Stimulated activated CD8-positive, alpha-beta memory T cell treated with anti-CD3 and anti-CD28 coated beads, Interleukin-12 subunit alpha, Interleukin-12 subunit beta, amount 100 ng/mL, for 24 hours (primary cell): ENCODE results near the gene MAGI3.
"Not testable (repeated sequence)": the region's sequence is repeated elsewhere in the genome, so short reads cannot be mapped to it uniquely, and the experiment has no call there.

Experiments used
- DNase-seq: peaks from one replicate; pipeline ENCODE4 v3.0.0-alpha.2; 2020; ENCODE audit errors: extremely low read depth

The MAGI3 gene

DNA sequence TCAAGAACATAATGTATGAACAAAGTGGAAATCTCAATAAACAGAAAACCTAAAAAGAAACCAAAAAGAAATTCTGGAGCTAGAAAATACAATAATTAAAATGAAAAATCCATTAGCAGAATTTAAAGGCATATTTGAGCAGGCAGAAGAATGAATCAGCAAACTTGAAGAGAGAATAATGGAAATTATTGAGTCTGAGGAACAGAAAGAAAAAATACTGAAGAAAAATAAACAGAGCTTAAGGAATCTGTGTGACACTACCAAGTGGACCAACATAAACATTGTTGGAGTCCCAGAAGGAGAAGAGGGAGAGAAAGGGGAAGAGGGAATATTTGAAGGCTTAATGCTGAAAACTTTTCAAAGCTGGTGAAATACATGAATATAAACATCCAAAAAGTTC lies 54.5 kb downstream of the MAGI3 start:
- DNase-seq = no peak

DNA sequence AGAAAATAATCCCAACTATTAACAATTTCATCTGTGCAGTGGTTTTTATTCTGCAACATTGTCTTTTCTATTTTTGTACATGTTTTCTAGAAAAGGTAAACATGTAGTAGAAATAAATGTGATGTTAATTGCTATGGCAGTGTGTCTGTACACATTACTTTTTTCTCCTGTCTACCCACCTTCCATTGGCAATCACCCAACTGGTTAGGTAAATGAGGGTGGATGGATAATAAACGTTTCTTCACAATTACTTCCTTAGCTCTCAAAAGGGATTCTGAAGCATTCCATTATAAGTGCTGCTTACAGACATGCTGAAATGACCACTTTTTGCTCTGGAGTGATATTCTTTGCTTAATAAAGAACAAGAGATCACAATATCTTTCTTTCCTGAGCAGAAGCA lies 61.4 kb downstream of the MAGI3 start:
- DNase-seq = no peak

DNA sequence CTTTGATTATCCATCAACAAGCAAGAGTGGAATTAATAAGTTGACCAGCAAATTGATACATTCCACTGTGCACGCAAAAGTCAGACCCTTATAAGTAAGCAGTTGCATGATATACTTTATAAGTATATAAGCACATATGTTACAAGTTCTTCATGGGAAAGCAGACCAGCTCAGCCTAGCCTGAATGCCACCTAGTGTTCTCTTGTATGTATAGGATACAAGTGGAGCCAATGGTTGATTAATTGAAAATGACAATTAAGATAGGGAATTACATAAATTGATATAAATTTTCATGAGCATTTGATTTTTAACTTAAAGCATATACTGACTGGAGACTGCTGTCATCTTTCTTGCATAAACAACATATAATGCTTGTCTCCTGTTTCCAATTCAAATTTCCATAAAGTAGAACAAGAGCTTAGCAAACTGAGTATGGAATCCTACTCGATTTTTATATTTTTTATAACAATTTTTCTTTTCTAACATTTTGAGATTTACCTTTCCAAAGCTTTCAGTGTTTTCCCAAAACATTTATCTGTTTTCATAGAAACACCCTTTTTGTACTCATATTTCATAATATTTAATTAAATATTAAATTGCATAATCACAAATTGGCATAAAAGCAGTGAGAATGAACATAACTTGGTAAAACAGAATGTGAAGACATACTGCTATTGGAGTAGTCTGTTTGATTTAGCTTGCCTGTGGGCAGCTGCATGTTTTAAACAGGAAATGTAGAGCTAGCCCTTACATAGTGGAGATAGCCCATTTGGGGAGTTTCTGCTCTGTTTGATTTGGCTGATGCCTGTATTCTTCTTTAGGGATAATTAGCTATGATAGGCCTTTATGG lies 62.8 kb downstream of the MAGI3 start:
- no peak for DNase-seq

DNA sequence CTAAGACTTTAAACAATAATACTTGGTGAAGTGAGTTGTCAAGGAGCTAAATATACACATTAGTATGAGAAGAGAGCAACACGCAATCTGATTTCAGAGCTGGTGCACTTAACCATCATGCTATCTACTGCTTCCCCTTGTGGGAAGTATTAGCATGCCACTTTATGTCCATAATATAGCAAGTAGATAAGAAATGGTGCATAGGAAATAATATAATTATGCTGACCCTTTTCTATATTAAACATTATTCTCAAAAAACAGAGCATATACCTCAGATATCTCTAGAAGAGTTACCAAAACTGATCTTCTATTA lies 63.4 kb downstream of the MAGI3 start:
- no peak for DNase-seq

DNA sequence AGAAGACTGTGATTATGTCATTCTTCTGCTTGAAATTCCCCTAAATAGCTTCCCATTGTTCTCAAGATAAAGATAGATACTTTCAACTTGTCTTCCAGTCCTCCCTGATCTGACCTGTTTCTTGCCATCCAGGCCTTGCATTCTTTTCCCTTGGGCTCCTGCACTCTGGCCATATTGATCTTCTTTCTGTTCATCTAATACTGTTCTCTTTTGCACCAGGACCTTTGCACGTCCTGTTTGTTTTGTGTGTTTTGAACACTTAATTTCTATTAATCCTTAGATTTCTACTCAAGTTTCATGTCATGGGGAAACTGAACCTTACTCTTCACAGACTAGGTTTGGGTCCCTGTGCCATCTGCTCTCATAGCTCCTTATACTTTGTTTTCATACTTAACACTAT lies 65.1 kb downstream of the MAGI3 start:
- DNase-seq = no peak

DNA sequence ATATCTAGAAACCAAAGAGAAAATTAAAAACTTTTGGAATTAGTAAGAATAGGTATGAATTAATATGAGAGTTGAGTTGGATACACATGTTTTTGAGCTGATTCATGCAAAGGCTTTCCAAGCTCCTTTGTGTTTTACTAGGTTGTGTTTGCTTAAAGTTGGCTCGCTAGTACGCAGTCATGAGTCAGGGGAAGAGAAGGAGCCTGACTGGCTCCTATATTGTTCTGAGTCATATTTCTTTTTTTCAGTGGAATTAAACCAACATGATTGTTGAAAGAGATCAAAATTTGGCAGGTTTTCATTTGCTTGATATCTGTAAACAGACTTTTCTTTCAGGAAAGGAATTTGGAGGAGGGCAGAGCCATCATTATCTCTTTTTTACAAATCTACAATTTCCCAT lies 66.7 kb downstream of the MAGI3 start:
- no peak for DNase-seq

DNA sequence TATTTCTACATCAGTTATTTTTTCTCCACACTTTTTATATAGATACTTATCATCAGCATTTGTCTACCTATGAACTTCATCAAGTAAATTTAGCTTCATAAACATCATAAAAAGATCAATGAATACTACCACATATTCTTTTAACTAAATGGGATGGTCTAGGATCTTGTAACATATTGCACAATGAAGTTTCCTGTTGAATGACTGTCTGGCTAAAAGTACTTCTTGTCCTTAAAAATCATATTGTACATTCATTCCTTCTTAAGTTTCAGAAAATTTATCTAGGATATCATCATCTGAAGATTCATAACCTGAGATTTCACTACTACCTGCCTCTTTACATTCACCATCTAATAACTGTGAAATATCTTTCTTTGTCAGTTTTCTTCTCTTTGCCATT lies 69.0 kb downstream of the MAGI3 start:
- DNase-seq = no peak

DNA sequence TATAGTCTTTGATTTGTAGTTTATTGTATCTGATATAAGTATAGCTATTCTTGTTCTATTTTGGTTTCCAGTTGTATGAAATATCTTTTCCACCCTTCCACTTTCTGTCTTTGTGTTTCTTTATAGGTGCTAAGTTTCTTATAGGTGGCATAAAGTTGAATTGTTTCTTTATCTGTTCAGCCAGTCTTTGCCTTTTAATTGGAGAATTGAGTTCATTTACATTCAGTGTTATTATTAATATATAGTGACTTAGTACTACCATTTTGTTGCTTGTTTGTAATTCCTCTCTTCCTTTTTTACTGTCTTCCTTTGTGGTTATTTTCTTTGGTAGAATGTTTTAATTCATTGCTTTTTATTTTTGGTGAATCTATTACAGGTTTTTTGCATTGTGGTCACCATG lies 77.7 kb downstream of the MAGI3 start:
- DNase-seq = no peak

DNA sequence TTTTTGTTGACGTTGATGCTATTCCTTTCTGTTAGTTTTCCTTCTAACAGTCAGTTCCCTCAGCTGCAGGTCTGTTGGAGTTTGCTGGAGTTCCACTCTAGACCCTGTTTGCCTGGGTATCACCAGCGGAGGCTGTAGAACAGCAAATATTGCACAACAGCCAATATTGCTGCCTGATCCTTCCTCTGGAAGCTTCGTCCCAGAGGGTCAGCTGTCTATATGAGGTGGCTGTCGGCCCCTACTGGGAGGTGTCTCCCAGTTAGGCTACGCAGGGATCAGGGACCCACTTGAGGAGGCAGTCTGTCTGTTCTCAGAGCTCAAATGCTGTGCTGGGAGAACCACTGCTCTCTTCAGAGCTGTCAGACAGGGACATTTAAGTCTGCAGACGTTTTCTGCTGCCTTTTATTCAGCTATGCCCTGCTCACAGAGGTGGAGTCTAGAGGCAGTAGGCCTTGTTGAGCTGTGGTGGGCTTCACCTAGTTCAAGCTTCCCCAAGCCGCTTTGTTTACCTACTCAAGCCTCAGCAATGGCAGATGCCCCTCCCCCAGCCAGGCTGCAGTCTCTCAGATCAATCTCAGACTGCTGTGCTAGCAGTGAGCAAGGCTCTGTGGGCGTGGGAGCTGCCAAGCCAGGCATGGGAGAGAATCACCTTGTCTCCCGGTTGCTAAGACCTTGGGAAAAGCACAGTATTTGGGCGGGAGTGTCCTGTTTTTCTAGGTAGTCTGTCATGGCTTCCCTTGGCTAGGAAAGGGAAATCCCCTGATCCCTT lies 88.3 kb downstream of the MAGI3 start:
- not testable (repeated sequence) for DNase-seq

DNA sequence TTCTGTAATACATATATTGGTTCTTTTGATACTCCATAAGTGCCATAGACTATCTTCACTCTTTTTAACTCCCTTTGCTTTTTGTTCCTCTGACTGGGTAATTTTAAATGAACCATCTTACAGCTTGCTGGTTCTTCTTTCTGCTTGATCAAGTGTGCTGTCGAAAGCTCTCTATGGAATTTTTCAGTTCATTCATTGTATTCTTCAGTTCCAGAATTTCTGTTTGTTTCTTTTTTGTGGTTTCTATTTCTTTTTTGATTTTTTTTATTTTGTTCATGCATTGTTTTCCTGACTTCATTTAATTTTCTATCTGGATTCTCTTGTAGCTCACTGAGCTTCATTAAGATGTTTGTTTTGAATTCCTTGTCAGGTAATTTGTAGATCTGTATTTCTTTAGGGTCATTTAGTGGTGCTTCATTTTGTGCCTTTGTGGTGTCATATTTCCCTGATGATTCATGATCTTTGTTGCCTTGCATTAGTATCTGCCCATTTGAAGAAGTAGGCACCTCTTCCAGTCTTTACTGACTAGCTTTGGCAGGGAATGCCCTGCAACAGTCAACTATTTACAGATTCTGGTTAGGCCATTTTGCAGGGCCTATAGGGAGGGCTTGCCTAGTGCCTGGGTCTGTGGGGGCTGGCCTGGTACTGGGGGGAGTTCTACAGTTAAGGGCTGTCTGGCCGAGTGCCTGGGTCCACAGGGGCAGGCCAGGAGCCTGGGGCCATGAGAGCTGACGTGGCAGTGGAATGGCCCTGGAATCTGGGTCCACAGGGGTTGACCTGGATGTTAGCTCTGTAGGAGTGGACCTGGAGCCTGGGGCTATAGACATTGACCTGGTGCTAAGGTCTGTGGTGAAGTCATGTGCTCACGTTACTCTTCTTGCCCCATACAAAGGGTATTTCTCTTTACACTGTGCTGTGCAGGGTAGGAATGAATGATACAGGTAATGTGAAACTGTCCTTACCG lies 89.7 kb downstream of the MAGI3 start:
- no peak for DNase-seq

DNA sequence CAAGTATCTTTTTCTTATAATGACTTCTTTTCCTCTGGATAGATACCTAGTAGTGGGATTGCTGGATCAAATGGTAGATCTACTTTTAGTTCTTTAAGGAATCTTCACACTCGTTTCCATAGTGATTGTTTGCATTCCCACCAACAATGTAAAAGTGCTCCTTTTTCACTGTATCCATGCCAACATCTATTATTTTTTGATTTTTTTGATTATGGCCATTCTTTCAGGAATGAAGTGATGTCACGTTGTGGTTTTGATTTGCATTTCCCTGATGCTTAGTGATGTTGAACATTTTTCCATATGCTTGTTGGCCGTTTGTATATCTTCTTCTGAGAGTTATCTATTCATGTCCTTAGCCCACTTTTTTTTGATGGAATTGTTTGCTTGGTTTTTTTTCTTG lies 94.8 kb downstream of the MAGI3 start:
- DNase-seq = not testable (repeated sequence)

DNA sequence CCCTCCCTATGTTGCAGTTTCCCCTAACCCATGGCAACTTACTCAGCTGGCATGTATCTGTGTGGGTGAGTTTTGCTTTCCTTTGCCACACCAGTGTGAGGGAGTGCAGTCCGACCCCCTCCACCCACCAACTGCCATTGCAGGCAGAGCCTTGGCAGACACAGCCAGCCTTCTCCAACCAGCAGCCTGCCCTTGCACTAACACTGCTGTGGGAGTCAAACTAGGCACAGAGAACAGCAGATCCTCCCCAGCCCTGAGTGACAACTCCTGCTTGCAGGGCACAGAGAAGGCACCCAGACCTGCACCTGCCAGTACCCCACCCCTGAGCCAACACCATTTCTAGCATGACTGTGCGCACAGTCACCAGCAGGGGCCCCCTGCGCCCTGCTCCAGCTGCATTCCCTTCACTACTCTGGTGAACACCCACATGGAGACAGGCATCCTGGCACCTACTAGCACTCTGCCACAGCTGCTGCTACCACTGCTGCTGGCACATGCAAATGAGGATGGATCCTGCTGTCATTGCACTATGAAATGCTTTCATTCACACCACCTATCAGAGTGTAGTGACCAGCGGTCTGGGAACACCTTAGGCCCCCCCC lies 98.4 kb downstream of the MAGI3 start:
- DNase-seq = no peak

DNA sequence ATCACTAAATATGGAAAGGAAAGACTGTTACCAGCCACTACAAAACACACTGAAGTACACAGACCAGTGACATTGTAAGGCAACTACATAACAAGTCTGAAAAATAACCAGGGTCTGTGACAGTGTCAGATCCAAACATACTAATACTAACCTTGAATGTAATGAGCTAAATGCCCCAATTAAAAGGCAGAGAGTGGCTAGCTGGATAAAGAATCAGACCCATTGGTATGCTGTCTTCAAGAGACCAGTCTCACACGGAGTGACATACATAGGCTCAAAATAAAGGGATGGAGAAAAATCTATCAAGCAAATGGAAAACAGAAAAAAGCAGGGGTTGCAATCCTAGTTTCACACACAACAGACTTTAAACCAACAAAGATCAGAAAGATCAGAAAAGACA lies 100.1 kb downstream of the MAGI3 start:
- no peak for DNase-seq

DNA sequence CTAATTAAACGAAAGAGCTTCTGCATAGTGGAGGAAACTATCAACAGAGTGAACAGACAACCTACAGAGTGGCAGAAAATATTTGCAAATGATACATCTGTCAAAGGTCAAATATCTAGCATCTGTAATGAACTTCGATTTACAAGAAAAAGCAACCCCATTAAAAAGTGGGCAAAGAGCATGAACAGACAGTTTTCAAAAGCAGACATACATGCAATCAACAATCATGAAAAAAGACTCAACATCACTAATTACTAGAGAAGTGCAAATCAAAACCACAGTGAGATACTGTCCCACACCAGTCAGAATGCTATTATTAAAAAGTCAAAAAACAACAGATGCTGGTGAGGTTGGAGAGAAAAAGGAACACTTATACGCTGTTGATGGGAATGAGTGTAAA lies 103.2 kb downstream of the MAGI3 start:
- no peak for DNase-seq

DNA sequence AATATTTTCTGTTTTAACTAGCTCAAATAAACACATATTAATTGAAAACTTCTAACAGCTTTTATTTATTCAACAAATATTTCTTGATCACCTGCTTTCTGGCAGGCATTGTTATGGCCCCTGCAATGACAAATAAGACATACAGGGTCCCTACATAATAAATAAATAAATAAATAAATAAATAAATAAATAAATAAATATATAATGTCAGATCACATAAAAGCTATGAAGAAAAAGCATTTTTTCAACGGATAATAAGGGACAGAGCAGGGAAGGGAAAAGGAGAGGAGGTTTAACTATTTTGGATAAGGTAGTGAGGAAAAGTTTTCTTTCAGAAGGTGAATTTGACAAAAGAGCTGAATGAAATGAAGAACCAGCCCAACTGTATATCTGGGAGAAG lies 115.0 kb downstream of the MAGI3 start:
- DNase-seq = no peak

DNA sequence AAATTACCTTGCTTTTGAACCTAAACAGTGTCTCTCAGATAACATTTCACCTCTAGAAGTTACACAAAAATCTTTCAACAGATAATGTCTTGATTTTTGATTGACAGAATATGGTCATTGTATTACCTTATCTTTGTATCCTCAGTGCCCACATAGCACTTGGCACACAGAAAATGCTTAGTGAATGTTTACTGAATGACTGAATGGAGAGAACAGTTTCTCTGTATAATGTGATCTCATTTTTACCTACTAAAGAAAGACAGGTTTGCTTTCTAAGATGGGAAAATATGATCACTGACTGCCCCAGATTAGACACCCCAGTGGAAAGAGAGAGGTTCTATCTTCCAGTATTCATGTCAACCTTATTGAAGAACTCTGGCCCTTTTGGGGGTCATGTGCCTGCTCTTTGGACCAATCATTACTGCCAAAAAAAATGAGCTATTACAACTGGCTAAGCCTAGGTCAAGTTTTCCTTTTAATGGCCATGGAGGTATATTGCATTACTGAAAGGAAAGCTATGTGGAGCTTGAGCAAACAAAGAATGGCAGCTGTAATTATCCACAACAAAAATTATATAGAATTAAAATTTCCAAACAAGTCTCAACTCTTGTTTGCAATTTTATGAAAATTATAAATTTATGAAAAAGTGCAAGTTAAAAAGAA lies 117.4 kb downstream of the MAGI3 start:
- DNase-seq = no peak

DNA sequence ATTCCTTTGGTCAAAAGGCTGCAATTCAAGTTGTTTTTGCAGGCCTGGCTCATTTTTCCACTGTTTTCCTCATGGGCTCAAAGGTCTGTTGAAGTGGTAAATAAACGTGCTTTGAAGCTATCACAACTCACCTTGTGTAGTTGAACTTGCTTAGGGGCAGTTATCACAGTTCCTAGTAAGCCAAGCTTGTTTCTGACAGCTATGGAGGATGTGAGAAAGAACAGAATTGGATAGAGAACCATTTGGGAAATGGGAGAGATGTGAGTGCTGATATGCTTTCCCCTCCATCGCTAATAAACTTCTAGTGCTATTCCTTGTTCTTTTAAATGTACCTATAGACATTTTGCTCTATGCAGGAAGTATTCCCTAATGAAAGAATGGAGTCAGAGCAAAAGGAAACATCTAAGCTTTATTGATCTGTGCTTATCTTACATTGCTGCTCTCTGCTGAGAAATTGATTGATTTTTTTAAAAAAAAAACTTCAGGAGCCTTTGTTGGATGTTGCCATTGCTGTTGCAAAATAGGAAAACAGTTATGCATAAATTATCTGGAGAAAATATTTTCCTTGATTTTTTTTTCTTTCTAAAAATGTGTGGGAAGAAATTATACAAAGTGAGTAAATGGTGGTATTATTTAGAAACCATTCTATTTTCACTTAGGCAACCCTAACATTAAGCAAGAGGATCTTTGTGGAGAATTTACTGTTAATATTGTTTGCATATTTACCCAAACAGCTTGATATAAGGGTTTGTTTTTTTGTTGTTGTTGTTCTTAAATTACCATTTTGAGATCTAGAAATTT lies 118.2 kb downstream of the MAGI3 start:
- no peak for DNase-seq

DNA sequence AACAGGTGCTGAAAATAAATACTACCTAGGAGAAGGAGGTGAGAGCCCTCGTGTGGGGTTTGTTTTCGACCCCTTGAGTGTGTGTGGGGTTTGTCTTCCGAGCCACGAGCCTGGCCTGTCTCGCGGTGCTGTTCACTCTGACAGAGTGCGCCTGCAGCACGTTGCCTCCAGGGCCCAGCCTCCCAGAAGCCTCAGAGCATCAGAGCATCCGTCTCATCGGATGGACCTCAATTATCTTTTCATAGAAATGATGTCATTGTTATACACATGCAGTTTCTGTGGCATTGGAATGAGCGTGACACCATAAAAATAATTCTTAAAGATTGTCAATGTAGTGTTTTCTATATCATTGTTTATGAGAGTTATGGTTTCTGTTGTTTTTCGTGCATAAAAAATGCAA lies 119.5 kb downstream of the MAGI3 start:
- DNase-seq = not testable (repeated sequence)

DNA sequence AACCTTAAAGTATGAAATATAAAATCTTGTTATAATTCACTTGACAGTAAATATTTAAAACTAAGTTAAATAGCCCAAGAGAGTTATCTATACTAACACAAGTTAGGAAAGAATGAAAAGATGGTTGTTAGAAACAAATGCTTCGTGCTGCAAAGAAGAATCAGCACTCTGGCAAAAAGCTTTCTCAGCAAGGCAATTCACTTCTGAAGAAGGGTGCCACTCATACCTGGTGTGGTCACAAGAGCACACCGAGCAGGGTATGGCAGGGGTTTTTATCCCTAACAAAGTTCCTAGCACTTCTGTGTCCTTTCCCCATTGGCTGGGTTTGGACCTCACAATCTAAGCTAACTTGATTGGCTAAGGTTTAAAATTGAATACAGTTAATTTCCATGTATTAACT lies 121.0 kb downstream of the MAGI3 start:
- DNase-seq = no peak

DNA sequence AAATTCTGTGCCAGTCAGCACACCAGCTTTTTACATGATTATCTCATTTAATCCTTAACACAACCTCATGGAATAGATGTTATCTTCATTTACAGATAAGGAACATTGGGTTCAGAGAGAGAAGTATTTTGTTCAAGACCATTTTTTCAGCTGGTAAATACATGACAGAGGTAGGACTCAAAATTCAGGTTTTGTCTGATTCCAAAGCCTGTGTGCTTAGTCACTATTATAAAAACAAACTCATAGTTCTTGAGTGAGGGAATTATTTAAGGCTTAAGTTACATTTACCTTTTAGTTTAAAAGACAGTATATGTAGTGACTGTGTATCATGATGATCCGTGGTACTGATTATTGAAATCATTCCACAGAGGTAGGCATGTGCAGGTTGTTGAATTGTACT lies 125.2 kb downstream of the MAGI3 start:
- DNase-seq = no peak

DNA sequence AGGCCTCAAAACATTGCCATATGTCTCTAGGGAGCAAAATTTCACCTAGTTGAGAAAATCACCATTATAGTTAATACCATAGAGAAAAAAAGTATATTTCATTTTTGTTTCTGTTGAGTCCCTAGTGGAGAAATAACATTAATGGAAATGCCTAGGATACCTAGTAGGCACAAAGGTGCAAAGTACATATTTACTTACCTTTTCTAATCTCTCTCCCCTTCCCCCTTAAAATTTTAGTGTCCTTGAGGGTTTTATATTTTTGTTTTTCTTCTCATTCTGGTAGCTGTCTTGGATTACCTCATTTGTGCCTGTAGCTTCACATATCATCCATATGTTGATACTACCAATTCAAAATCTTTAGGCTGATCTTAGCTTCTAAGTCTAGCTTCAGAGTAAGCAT lies 127.0 kb downstream of the MAGI3 start:
- DNase-seq = no peak
